Measurements from ENCODE around the gene SLIT3.
A peak's percentile ranks its signal among the peaks of the same experiment; 100 is the strongest.

SLIT3 gene

GRCh38 chr5:169015991-169016390 lies 284.9 kb downstream of the SLIT3 start:
- DNase-seq, result no peak

GRCh38 chr5:169013846-169014245 lies 287.1 kb downstream of the SLIT3 start:
- no peak for DNase-seq

DNA sequence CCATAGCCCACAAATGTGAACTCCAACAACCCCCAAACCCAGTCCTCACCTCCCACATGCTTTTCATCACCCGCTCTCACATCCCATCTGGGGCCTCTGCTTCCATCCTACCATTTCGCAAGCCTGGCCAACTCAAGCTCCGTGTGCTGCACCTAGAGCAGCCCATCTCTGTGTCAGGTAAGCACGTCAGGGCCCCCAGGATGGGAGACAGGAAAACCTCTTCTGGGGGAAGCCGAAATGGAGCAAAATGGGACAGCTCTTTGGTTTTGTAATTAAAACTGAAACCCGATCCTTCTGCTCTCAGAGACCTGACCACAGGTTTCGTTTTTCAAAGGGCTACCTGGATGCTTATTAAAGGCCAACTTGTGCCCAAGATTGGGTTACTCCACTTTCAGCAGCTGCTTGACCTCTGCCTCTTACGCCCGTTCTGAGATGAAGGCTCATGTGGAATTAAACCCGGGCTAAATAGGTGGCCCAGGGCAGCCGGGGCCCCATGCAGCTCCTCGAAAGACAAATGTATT lies 287.7 kb downstream of the SLIT3 start:
- no peak for DNase-seq

DNA sequence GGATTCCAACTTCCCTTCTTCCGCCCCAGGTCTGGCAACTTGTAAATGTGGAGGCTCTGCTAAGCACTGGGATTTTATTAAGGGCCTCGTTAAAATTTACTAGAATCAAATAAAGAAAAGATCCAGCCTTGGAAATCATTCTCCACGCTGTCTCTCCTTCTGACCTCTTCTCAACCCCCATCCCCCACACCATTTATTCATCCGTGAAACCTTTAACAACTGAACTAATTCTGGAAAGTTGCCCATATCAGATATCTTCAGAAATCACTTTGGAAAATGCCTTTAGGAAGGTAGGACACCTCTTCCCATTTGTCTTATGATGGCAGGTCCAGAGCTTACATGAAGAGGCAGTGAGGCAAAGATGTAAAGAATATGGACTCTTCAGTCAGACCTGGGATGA lies 288.5 kb downstream of the SLIT3 start:
- no peak for DNase-seq

DNA sequence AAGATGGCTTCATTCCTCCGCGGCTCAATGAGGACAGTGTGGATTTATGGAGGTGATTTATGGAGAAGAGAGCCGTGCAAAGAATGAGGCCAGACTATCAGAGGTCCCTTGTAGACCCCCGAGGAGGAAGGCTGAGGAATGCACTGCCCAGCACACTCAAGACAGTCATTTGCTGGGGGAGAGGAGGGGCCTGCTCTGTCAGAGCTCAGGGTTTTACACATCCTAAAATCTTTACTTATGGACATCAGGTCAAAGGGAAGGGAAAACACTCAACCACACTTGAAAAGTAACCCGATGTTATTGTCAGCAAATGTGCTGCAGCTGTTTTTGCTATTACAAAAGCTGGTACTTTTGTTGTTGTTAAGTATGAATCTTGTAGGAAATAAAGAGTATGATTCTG lies 289.5 kb downstream of the SLIT3 start:
- no peak for DNase-seq

GRCh38 chr5:169011009-169011408 lies 289.9 kb downstream of the SLIT3 start:
- no peak for DNase-seq

DNA sequence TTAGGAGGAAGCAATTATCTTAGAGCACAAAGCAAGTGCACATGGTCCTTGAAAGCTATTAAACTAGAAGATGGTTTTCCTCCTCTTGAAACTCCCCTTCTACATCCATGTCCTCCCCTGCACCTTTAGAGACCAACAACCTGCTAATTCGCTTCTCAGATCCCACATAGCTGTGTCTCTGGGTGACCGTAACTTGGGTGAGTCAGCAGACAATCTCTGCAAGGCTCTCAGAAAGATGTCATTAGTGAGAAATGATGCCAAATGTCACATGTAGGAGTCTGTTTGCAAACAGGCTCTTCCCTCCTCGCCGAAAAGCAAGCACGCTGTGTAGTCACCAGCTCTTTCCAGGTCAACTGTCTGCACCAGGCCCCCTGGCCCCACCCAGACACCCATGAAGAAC lies 291.8 kb downstream of the SLIT3 start:
- DNase-seq, result no peak

DNA sequence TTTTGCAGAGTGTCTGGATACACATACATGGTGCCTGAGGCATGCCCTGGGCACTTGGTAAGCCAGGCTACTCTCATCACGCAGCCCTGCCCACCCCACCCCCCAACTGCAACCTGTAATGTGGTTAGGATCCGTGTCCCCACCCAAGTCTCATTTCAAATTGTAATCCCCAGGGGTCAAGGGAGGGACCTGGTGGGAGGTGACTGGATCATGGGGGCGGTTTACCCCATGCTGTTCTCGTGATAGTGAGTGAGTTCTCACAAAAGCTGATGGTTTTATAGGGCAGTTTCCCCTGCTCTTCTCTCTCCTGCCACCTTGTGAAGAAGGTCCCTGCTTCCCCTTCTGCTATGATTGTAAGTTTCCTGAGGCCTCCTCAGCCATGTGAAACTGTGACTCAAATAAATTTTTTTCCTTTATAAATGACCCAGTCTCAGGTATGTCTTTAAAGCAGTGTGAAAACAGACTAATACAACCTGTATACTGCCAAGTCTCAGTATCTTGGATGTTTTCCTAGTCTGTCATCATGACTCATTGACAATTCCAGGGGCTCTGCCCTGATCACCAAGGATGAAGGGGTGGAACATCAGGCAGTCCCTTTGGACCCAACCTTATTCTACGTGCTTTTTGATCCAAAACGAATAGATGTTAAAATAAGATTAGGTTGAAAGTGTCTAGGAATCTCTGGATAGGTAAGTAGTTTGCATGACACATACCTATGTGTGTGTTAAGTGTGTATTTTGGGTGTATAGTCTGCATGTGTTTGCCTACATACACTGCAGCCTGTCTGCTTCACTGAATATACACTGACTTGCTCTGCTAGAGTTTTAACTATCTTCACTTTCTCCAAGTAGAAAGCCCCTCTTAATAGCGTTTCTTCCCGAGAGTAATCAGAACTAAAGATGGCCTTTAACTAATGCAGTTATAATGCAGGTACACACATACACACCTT lies 293.8 kb downstream of the SLIT3 start:
- DNase-seq, result no peak

- no peak for DNase-seq
Observed at GRCh38 chr5:169004551-169004950, 296.4 kb downstream of the SLIT3 start.

DNA sequence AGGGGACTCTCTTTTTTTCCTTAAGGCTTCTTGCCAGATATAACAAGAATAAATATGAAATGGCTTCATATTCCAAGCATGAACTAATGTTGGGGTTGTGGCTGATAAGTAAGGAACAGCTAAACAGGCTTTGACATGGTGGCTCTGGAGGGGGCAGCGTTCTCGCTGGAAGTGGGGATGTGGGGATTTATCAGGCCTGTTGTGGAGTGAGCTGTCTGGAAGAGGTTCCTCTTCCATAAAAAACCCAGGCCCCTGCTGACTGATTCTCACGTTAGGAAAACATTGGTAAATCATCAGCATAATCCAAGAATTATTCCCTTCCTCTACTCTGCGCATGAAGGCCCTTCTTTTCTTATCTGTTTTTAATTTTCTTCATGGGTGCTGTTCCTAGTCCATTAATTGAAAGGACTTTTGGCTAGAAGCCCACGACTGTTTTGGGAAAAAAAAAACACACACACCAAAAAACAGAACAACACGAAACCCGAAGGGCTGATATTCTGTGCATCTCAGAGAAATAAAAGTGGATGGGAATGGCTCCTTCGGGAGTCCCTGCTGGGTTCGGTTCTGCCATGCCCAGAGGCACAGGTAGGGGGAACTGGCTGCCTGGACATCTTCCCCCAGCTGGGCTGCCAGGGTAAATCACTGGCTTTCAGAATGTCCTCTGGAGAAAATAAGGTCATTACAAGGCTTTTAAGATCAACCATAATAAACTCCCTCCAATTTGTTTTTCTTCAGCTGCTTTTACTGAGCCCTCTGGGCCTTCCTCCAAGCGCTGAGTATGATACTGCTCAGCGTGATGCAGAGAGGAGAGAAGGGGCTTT lies 297.0 kb downstream of the SLIT3 start:
- DNase-seq, result peak; percentile 4

GRCh38 chr5:169002953-169003555 lies 297.9 kb downstream of the SLIT3 start:
- DNase-seq, result no peak

GRCh38 chr5:169001394-169001793 lies 299.5 kb downstream of the SLIT3 start:
- no peak for DNase-seq

GRCh38 chr5:168995024-168995423 lies 305.9 kb downstream of the SLIT3 start:
- DNase-seq, result no peak

- DNase-seq, result no peak
Observed at GRCh38 chr5:168992687-168993086, 308.3 kb downstream of the SLIT3 start.

GRCh38 chr5:168992016-168992415 lies 308.9 kb downstream of the SLIT3 start:
- no peak for DNase-seq

- DNase-seq, result no peak
Observed at GRCh38 chr5:168991311-168991710, 309.6 kb downstream of the SLIT3 start.

DNA sequence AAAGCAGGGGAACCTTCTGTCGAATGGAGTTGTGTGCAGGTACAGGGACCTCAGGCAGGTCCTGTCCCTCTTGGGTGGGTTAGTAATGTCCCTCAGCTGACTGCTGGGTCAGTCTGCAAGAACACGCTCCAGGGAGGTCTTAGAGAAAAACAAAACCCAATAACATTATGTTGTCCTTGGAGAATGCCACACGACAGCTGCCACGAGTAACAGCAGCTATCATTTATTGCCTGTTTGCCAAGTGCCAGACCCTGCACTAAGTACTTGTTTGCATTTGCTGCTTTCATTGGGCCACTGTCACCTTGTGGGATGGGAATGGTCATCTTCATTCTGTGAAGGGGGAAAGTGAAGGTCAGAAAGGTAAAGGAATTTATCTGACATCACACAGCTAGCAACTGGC lies 310.3 kb downstream of the SLIT3 start:
- no peak for DNase-seq

- DNase-seq, result no peak
Observed at GRCh38 chr5:168989731-168990505, 311.0 kb downstream of the SLIT3 start.

DNA sequence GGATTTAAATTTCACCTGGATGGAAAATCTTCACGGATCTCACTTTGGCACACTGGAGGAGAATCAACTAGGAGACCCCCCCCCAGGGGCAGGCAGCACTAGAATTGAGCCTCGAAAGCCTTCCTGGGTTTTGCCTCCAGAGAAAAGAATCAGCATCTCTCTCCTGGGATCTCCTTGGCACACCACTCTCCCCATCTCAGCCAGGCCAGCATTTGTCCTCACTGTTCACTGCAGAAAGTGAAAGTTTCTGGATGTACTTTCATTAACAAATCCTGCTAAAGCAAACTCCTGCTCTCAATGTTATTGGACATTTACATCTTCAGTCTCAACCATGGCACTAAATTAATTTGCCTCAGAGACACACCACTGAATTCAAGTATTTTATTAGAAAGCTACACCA lies 312.2 kb downstream of the SLIT3 start:
- no peak for DNase-seq

- DNase-seq, result peak; percentile 36
Observed at GRCh38 chr5:168987543-168988300, 313.2 kb downstream of the SLIT3 start.

- DNase-seq, result no peak
Observed at GRCh38 chr5:168985454-168985853, 315.5 kb downstream of the SLIT3 start.

Measured in NCI-H1092 treated with DMSO at 0.1 percent for 48 hours (cell line).